ENCODE measurements around the gene PHKA2.
"Not testable (repeated sequence)": the region's sequence is repeated elsewhere in the genome, so short reads cannot be mapped to it uniquely, and the experiment has no call there.

Gene PHKA2

GRCh38 chrX:18856645-18856997 is 127.3 kb downstream of the PHKA2 start:
- Histone ChIP-seq H3K36me3 (ENCODE audit: control insufficient read depth, insufficient read depth, low read length) (no peaks in the 10 kb centered on the region), H3K9me3 (ENCODE audit: control insufficient read depth, low read length) (no peaks in the 10 kb centered on the region), H3K27ac (no peak overlapping the region), H2AFZ (no peak overlapping the region), H3K79me2 (no peaks in the 10 kb centered on the region), H3K4me3 (ENCODE audit: low read depth, low read length) (no peak overlapping the region), H3K4me1 (no peaks in the 10 kb centered on the region), H3K27me3 (ENCODE audit: control insufficient read depth, insufficient read depth, low read length) (no peaks in the 10 kb centered on the region), H3K9ac (no peak overlapping the region), H3K4me2 (ENCODE audit: low read length) (no peak overlapping the region)
- TF ChIP-seq, protein P1, sequence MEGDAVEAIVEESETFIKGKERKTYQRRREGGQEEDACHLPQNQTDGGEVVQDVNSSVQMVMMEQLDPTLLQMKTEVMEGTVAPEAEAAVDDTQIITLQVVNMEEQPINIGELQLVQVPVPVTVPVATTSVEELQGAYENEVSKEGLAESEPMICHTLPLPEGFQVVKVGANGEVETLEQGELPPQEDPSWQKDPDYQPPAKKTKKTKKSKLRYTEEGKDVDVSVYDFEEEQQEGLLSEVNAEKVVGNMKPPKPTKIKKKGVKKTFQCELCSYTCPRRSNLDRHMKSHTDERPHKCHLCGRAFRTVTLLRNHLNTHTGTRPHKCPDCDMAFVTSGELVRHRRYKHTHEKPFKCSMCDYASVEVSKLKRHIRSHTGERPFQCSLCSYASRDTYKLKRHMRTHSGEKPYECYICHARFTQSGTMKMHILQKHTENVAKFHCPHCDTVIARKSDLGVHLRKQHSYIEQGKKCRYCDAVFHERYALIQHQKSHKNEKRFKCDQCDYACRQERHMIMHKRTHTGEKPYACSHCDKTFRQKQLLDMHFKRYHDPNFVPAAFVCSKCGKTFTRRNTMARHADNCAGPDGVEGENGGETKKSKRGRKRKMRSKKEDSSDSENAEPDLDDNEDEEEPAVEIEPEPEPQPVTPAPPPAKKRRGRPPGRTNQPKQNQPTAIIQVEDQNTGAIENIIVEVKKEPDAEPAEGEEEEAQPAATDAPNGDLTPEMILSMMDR (IDR thresholded peaks at IDR 0.05), result no peak

GRCh38 chrX:18855919-18856644 is 127.8 kb downstream of the PHKA2 start:
- Histone ChIP-seq H3K36me3 (ENCODE audit: control insufficient read depth, insufficient read depth, low read length) (no peaks in the 10 kb centered on the region), H3K27me3 (ENCODE audit: control insufficient read depth, insufficient read depth, low read length) (no peaks in the 10 kb centered on the region), H3K27ac (no peak overlapping the region), H3K79me2 (no peaks in the 10 kb centered on the region), H3K4me2 (ENCODE audit: low read length) (no peak overlapping the region), H3K9me3 (ENCODE audit: control insufficient read depth, low read length) (no peaks in the 10 kb centered on the region), H3K4me1 (no peaks in the 10 kb centered on the region), H3K4me3 (ENCODE audit: low read depth, low read length) (no peak overlapping the region), H3K9ac (no peak overlapping the region), H2AFZ (no peak overlapping the region)
- TF ChIP-seq, protein P1 (IDR thresholded peaks at IDR 0.05), result no peak

- H3K9me3 ChIP-seq (ENCODE audit: control insufficient read depth, low read length); H3K36me3 ChIP-seq (ENCODE audit: control insufficient read depth, insufficient read depth, low read length); H3K4me2 ChIP-seq (ENCODE audit: low read length); H3K4me1 ChIP-seq; H3K27ac ChIP-seq; H3K79me2 ChIP-seq; H3K4me3 ChIP-seq (ENCODE audit: low read depth, low read length); H3K9ac ChIP-seq; H3K27me3 ChIP-seq (ENCODE audit: control insufficient read depth, insufficient read depth, low read length); H2AFZ ChIP-seq: not testable (repeated sequence)
Observed at GRCh38 chrX:18847901-18848300, 136.0 kb downstream of the PHKA2 start.
